GM21423 (cell line): ENCODE data around the gene ROGDI.
A peak's percentile ranks its signal among the peaks of the same experiment; 100 is the strongest.
"Not testable (repeated sequence)": the region's sequence is repeated elsewhere in the genome, so short reads cannot be mapped to it uniquely, and the experiment has no call there.

Experiments
- ATAC-seq: cut with Tn5 transposase; IDR thresholded peaks from one replicate; pipeline ENCODE4 v1.9.1; 2021; ENCODE audit warnings: mild to moderate bottlenecking, moderate library complexity; ENCODE audit not compliant: unreplicated experiment

Gene ROGDI

GRCh38 chr16:4792951-4793513 is 9.4 kb downstream of the ROGDI start:
- no peak for ATAC-seq

- no peak for ATAC-seq
Observed at GRCh38 chr16:4790871-4791270, 11.6 kb downstream of the ROGDI start.

DNA sequence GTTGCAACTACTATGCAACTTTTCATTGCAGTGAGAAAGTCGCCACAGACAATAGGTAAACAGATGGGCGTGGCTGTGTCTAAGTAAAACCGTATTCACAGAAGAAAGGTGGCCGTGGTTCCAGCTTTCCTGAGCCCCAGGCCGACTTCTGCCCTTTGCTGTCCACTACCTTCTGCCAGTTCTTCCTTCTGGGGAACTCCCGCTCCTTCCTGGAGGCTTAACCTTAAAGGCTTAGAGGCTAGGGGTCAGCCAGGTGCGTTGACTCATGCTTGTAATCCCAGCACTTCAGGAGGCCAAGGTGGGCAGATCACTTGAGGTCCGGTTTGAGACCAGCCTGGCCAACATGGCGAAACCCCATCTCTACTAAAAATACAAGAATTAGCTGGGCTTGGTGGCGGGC is 12.2 kb downstream of the ROGDI start:
- ATAC-seq = no peak

DNA sequence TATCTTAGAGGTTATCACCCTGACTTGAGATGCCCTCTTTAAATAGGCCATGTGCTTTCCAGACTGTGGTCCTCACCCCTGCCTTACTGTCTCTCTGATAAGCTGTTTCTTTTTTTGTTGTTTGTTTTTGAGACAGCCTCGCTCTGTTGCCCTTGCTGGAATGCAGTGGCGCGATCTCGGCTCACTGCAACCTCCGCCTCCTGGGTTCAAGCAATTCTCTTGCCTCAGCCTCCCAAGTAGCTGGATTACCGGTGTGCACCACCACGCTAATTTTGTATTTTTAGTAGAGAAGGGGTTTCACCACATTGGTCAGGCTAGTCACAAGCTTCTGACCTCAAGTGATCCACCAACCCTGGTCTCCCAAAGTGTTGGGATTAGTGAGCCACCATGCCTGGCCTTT is 13.5 kb downstream of the ROGDI start:
- ATAC-seq = no peak

- ATAC-seq = no peak
Observed at GRCh38 chr16:4788489-4788889, 13.9 kb downstream of the ROGDI start.

DNA sequence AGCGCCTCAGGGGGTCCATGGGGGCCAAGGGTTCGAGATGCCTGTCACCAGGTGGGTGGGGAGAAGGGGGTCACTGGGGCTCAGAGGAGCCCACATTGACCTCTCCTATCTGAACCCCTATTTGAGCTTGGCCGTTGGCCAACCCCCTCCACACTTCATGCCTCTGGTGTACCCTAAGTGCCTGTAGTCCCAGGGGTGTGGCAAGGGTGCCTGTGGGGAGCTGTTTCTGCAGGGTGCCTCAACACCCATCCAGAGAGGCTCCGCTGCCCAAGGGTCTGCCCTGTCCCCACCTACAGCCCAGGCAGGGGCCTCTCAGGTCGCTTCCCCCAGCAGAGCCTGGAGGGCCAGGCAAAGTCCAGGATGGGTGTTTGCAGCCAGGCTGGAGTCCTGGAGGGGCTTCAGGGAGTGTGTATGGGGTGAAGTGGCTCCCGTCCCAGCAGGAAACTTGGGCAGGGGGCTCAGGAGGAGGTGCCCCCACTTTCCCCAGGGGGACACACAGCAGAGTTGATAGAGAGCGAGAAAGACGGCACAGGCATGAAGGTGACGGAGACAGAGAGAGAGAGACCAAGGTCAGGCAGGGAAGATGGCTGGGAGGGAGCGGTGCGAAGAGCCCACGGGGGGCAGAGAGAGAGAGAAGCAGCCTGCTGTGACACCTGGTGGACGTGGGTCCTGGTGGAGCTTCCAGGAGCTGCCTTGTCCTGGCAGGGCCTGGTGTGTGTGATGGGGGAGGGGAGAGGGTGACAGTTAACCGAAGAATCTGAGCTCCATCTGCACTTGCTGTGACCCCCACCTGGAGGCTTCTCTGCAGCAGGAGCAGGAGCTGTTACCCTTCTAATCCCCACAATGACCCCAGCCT is 14.6 kb downstream of the ROGDI start, which contains the start of gene SEPTIN12:
Gene SEPTIN12, minus strand, starts transcription at position 719 of the 856 bp plus-strand sequence. Its CDS starts 700 bp downstream, at position 19.
- no peak for ATAC-seq

DNA sequence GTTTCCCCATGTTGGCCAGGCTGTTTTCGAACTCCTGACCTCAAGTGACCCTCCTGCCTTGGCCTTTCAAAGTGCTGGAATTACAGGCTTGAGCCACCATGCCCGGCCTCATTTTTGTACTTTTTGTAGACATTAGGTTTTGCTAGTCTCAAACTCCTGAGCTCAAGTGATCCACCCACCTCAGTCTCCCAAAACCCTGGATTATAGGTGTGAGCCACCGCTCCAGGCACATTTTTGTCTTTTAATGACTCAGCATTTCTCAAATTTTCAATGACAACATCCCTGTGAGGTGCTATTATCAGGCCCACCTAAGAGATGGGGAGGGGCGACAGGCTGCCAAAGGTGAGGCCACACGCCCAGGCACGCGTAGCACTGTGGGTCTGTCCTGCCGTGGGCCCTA is 15.4 kb downstream of the ROGDI start:
- no peak for ATAC-seq

DNA sequence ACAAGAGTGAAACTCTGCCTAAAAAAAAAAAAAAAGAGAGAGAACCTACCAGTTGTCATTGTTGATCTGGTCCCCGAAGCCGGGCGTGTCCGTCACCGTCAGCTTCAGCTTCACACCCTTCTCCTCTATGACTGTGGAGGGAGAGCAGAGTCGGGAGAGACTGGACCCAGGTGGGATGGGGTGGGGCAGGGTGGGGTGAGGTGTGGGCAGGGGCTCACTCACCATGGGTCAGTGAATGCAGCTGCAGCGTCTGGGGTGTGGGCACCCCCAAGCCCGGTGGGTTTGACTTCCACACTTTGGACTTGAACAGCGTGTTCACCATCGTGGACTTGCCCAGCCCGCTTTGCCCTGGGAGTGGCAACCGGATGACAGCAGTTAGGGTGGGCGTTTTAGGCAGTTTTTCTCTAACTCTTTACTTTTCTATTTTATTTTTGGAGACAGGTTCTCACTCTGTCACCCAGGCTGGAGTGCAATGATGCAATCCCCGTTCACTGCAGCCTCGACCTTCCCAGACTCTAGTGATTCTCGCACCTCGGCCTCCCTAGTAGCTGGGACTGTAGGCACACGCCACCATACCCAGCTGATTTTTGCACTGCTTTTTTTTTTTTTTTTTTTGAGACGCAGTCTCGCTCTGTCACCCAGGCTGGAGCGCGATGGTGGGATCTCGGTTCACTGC is 16.5 kb downstream of the ROGDI start:
- ATAC-seq = no peak

DNA sequence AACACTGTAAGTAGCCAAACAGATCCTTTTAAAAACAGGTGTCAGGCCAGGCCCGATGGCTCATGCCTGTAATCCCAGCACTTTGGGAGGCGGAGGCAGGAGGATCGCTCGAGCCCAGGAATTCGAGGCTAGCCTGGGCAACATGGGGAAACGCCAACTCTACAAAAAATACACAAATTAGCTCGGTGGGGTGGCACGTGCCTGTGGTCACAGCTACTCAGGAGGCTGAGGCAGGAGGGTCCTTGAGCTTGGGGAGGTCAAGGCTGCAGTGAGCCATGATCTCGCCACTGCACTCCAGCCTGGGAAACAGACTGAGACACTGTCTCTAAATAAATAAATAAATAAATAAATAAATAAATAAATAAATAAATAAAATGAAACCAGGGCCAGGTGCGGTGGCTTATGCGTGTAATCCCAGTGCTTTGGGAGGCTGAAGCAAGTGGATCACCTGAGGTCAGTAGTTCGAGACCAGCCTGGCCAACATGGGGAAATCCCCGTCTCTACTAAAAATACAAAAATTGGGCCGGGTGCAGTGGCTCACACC is 17.9 kb downstream of the ROGDI start:
- ATAC-seq = not testable (repeated sequence)

DNA sequence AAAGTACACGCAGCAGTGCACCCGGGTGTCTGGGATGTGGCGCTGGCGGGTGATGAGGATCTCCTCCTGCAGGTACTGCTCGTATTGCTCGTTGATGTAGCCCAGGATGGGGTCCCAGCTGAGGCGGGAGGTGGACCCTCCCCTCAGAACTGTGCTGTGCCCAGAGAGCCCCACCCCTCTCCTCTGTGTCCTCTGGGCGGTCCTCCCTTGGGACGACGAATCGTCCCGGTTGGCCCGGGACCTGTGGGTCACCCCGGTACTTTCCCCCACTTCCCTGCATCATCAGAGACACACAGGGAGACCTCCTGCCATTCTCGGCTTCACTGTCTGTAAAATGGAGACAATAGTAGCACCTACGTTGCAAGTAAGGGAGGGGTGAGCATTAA is 18.5 kb downstream of the ROGDI start:
- ATAC-seq = no peak

DNA sequence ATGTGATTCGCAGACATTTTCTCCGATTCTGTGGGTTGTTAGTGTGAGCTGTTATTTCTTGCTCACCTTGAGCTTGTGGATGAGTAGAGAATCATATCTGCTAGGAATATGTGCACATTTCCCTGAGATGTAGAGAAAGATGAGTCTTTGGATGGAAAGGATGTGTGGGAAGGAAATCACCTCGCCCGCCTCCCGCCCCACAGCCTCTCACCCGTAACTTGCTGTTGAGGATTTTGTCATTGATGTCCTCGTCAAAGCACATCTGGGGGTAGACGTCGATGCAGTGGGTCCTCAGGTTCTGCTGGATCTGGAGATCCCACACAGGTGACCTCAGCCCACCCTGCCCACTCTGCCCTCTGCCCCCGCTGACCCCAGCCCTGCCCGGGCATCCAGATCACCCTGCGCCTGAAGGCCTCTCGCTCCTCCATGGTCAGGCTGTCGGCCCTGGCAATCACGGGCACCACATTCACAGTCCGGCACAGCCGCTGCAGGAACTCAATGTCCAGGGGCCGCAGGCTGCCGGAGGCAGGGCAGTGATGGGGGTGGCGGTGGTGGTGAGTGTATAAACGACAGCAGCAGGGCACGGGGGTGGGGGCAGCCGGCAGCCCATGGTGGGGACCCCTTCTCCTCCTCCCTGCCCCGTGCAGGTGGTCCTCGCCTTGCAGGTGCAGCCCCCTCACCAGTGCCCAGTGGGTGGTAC is 19.0 kb downstream of the ROGDI start:
- ATAC-seq = no peak

DNA sequence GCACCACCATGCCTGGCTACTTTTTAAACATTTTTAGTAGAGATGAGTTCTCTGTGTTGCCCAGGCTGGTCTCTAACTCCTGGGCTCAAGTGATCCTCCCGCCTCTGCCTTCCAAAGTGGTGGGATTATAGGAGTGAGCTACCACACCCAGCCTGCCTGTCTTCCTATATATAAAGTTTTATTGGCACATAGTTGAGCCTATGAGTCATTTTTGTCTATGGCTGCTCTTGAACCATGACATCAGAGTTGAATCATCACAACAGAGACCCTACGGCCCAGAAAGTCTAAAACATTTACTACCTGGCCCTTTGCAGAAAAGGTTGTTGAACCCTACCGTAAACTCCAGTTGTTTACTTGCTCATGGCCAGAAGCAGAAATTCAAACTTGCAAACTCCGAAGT is 22.2 kb downstream of the ROGDI start:
- ATAC-seq = no peak

DNA sequence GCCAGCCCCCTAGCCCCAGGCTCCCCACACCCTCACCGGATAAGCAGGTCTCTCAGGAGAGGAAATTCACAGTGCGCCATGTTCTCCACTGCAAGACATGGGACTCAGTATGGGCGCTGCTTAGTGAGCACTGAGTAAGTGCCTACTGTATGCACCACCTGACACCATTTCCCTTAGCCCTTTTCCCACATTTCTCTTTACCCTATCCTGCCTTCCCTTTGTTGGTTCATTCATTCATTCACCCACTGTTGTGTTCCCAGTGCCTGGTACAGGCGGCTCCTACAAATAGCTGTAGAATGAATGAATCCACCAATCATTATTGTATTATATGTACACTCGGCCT is 24.4 kb downstream of the ROGDI start:
- ATAC-seq = no peak

GRCh38 chr16:4777339-4778049 is 24.9 kb downstream of the ROGDI start:
- no peak for ATAC-seq

- no peak for ATAC-seq
Observed at GRCh38 chr16:4776141-4776705, 26.2 kb downstream of the ROGDI start.

DNA sequence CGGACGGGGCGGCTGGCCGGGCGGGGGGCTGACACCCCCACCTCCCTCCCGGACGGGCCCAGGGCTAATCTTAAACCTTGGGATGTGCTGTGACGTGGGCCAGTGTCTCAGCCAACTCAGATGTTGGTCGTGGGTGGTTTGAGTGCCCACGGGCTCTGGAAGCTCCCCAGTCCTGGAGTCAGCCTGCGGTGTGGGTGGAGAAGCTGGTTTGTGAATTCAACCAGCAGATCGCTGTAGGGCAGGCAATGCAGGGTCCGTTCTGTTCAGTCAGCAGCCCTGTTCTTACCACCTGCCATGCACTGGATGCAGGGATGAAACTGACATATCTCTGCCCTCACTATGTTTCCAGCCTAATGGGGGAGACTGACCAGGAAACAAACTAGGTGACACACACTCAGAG is 27.4 kb downstream of the ROGDI start:
- no peak for ATAC-seq

DNA sequence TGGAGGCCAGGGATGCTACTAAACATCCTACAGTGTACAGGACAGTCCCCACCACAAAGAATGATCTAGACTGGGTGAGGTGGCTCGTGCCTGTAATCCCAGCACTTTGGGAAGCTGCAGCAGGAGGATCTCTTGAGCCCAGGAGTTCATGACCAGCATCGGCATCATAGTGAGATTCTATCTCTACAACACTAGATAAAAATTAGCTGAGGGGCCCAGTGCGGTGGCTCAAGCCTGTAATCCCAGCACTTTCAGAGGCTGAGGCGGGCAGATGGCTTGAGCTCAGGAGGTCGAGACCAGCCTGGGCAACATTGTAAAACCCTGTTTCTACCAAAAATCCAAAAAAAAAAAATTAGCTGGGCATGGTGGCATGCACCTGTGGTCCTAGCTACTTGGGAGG is 30.1 kb downstream of the ROGDI start:
- no peak for ATAC-seq

- no peak for ATAC-seq
Observed at GRCh38 chr16:4771646-4772045, 30.8 kb downstream of the ROGDI start.

- no peak for ATAC-seq
Observed at GRCh38 chr16:4769306-4769638, 33.2 kb downstream of the ROGDI start.

DNA sequence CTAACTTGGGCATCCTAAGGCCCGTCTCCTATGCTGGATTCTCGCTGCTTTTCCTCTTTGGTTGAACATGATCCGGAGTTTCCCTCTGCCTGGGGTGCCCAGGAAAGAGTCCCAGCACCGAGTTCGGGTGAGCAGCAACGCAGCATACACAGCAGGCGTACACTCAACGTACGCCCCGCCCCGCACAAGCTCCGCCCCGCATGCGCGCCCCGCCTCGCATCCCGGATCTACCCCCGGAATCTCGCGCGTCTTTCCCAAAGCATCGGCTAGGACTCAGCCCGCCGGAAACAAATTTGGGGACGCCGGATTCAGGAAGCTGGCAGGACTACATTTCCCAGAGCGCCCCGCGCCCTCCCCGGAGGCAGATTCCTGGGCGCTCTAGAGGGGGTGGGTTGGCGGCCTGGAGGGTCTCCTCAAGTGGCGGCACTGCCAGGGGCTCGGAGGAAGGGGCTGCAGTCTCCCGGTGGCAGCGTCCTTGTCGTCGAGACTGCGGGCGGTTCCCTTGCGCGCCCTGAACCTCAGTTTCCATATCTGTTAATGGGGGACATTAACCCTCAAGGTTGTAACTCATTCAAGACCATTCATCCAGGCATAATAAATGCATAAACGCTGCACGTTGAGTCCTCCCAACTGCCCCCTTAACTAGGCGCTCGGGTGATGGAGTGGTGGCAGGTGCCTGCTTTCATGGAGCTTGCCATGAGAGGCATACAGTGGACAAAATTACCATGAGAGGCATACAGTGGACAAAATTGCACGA is 33.7 kb downstream of the ROGDI start:
- peak; percentile 53 for ATAC-seq
